Skin epidermis (tissue), 12 donors: ENCODE measurements around the gene IGSF8.

Experiments
- H3K27ac ChIP-seq, 21 experiments: fragments of 200-600 bp; sonication (generic) in 11 of 21; one replicate each; pipeline ENCODE4 v1.5.0; 2020; ENCODE audit warnings: mild to moderate bottlenecking in 3 of 21, inconsistent platforms in 2 of 21, moderate library complexity in 2 of 21
- H3K4me3 ChIP-seq, 7 experiments: fragments of 200-600 bp; sonication (generic) in 2 of 7; one replicate each; pipeline ENCODE4 v1.5.0; 2020; ENCODE audit warnings: inconsistent platforms in 2 of 7, mild to moderate bottlenecking in 2 of 7, moderate library complexity in 1 of 7

IGSF8 gene

DNA sequence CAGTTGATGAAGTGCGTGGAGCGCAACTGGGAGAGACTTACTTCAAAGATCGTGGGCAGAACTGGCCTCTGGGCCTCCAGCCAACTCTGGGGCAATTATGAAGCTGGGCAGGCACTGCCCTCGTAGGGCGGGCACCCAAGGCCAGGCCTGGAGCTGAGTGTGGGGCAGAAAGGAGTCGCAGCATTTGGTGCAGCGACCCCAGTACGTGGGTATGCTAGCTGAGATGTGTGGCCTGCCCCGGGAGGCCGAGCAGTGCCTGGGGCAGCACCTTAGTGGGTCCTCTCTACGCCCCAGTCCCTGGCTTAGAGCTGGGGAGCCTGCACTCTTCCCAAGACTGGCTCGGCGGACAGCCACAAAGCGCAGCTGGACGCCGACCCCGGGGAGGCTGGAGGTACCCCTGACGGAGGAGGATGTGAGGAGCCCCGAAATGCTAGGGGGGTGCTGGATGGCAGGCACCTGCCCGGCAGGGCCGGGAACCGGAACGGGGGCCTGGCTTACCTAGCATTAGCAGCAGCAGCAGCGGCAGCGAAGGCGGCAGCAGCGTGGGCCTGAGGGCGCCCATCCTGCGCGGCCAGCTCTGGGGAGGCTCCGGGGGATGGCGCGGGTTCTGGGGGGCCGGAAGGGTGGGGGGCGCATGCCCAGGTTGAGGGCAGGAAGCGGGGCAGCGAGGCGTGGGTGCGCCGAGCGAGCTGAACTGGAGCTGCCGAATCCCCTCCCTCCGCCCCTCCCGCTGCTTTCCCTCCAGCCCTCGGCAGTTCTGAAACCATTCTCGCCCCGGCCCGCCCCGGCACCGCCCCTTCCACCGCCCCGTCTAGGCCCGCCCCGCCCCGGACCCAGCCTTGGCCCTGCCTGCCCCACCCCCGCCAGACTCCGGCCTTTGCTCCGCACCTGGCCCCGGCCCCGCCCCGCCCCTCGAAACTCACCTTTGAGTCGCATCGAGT, at the start of gene IGSF8:
IGSF8 (minus strand) TSS at position 709 of the 941 bp plus-strand sequence; CDS start at position 562, 147 bp downstream.
- H3K4me3 ChIP-seq, result peak within 1 kb of the TSS; percentile 53 to 81 (median 73)
- peak within 1 kb of the TSS; percentile 63 to 94 (median 85) for H3K27ac ChIP-seq

- Histone ChIP-seq H3K4me3 (no peak overlapping the region), H3K27ac (no peak overlapping the region)
Measured at GRCh38 chr1:160148121-160148520, 49.7 kb upstream of the IGSF8 start.

GRCh38 chr1:160146107-160146506, 47.7 kb upstream of the IGSF8 start:
- Histone ChIP-seq H3K27ac (no peak overlapping the region), H3K4me3 (no peak overlapping the region)

GRCh38 chr1:160144921-160145320, 46.5 kb upstream of the IGSF8 start:
- Histone ChIP-seq H3K27ac (no peak overlapping the region), H3K4me3 (no peak overlapping the region)

GRCh38 chr1:160143695-160144094, 45.3 kb upstream of the IGSF8 start:
- no peak overlapping the region for H3K27ac ChIP-seq
- no peak overlapping the region for H3K4me3 ChIP-seq

GRCh38 chr1:160139840-160140239, 41.4 kb upstream of the IGSF8 start:
- H3K4me3 ChIP-seq, result no peak overlapping the region
- H3K27ac ChIP-seq, result no peak overlapping the region

GRCh38 chr1:160137216-160137862, 38.9 kb upstream of the IGSF8 start:
- Histone ChIP-seq H3K27ac (no peak overlapping the region), H3K4me3 (no peak overlapping the region)

- H3K27ac ChIP-seq, result no peak overlapping the region
- H3K4me3 ChIP-seq, result no peak overlapping the region
Measured at GRCh38 chr1:160136926-160137200, 38.4 kb upstream of the IGSF8 start.

DNA sequence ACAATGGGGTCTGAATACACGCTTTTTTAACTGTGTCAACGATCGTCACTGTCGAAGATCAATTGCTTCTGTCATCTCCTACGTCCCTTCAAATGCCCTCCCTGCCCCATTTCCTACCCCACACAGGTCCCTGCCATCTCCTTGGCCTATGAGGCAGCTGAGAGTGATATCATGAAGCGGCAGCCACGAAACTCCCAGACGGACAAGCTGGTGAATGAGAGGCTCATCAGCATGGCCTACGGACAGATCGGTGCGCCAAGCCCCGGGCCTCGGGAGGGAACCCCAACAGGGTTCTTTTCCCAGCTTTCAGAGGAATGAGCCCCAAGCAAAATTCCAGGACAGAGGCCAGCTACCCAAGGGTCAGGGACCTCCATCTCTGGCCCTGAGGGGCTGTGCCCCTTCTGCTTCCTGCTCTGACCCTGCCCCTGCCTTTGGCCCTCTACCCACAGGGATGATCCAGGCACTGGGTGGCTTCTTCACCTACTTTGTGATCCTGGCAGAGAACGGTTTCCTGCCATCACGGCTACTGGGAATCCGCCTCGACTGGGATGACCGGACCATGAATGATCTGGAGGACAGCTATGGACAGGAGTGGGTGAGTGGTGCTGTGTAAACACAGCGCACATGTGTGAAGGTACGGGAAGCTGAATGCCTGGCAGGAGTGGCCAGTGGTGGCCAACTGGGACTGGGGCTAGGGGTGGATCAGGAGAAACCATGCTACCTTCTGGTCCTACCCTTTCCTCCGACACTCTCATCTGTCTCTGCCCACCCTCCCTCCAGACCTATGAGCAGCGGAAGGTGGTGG, 37.9 kb upstream of the IGSF8 start:
- no peak overlapping the region for H3K27ac ChIP-seq

GRCh38 chr1:160134791-160135572, 36.6 kb upstream of the IGSF8 start:
- Histone ChIP-seq H3K4me3 (no peak overlapping the region), H3K27ac (no peak overlapping the region)

More for the DNA sequence above, 37.9 kb upstream of the IGSF8 start:
- H3K4me3 ChIP-seq, result no peak overlapping the region

- no peak overlapping the region for H3K27ac ChIP-seq
- H3K4me3 ChIP-seq, result no peak overlapping the region
Measured at GRCh38 chr1:160133990-160134770, 35.8 kb upstream of the IGSF8 start.

DNA sequence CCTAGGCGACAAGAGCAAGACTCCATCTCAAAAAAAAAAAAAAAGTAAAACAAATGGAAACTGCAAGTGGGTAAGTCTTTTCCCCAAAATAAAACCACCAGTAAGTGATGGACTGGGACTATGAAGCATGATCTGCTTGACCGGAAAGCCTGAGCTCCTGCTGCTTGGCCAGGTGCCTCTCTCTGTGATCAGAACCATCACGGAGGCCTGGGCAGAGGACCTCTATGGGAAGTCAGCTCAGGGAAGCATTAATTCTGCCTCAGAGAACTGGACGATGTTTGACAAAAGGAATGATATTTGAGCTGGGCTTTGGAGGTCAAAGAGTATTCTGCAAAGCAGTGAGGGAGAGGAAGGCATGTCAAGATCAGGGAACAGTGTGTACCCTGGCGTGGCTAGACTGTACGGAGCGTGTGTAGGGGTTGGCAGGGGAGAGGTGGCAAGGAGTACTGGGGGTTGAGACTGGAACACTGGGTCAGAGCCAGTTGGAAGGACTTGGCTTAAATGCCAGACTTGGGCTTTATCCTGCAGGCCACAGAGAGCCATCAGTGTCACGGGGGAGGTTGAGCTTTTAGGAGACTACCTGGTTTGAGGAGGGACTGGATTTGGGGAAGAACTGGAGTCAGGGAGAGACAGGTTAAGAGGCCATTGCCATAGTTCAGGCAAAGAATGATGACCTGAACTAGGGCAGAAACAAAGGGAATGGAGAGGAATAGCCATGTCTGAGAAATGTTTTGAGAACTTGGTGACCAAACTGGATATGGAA, 33.6 kb upstream of the IGSF8 start:
- no peak overlapping the region for H3K27ac ChIP-seq
- H3K4me3 ChIP-seq, result no peak overlapping the region

DNA sequence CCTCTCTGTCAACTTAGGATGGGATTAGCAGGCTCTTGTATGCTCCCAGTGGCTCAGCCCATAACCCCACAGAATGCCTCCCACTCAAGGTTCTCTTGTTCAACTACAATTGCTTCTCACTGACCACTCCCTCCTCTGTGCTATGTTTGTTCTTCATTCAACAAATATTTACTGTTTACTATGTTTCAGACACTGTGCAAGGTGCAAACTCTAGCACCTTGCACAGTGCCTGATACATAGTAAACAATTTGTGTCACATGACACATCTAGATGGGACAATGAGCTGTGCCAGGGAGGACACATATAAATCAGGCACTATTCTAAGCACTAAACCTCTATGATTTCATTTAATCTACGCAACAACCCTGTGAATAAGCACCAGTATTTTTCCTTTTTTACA, 32.5 kb upstream of the IGSF8 start:
- H3K4me3 ChIP-seq, result no peak overlapping the region
- H3K27ac ChIP-seq, result no peak overlapping the region

GRCh38 chr1:160130486-160130885, 32.1 kb upstream of the IGSF8 start:
- Histone ChIP-seq H3K27ac (no peak overlapping the region), H3K4me3 (no peak overlapping the region)

DNA sequence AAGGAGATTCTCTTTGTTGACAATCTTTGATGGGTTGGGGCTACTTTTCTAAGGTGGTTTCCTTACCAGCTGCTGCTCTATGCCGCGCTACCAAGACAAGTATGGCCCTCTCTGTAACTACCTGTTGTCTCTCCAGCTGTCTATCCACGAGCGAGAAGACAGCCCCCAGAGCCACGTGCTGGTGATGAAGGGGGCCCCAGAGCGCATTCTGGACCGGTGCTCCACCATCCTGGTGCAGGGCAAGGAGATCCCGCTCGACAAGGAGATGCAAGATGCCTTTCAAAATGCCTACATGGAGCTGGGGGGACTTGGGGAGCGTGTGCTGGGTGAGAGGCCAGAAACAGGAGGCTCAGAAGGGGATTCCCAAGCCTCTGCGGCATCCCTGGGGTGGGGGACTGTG, 31.5 kb upstream of the IGSF8 start:
- no peak overlapping the region for H3K4me3 ChIP-seq
- no peak overlapping the region for H3K27ac ChIP-seq

GRCh38 chr1:160129558-160129957, 31.1 kb upstream of the IGSF8 start:
- H3K27ac ChIP-seq, result no peak overlapping the region
- H3K4me3 ChIP-seq, result no peak overlapping the region

- Histone ChIP-seq H3K4me3 (no peak overlapping the region), H3K27ac (no peak overlapping the region)
Measured at GRCh38 chr1:160129046-160129445, 30.6 kb upstream of the IGSF8 start.

DNA sequence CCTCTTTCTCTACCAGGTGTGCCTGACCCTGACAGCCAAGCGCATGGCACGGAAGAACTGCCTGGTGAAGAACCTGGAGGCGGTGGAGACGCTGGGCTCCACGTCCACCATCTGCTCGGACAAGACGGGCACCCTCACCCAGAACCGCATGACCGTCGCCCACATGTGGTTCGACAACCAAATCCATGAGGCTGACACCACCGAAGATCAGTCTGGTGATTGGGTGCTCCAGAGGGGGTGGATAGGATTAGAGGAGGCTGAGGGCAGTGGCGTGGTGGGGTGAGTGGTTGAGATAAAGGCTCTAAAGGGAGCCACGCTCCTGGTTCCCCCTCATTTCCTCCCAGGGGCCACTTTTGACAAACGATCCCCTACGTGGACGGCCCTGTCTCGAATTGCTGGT, 30.2 kb upstream of the IGSF8 start:
- Histone ChIP-seq H3K4me3 (no peak overlapping the region), H3K27ac (no peak overlapping the region)
